HG02642 (cell line): ENCODE measurements around the gene LRRC4C.

ENCODE experiments used
- ATAC-seq: cut with Tn5 transposase; IDR thresholded peaks from one replicate; pipeline ENCODE4 v1.9.1; 2021; ENCODE audit warnings: mild to moderate bottlenecking; ENCODE audit not compliant: unreplicated experiment, poor library complexity

Gene LRRC4C

DNA sequence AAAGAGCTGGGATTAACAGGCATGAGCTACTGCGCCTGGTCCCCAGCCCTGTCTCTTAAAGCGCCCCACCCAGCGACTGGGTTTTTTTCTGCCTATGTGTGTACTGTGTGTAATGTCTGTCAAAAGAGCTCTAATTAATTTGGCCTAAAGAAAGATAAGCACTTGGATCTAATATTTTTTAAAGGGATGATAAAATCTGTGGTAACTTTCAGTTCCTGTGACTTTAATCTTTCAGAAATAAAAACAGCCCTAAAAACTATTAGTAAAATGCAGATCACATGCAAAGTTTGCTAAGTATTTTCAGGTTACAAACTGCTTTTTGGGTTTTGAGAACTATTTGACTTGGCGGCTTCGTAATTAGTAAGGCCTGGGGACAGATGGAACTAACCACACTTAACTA is 1358.7 kb downstream of the LRRC4C start:
- no peak for ATAC-seq

DNA sequence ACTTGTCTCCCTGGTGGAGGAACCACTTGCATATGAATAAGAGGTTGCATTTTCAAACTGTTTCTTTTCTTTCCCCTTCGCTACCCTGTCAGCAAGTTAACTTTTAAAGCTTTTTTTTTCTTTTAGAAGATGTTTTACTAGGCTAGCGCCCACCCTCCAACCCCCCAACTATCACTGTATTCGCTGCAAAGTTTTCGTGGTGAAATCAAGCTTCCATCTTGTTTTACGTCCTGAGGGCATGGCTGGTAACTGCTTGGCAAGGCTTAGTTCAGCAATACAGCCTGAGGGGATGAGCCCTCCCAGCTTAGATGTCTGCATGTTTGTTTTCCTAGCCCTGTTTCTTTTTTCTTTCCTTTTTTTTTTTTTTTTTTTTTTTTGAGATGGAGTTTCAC is 1359.3 kb downstream of the LRRC4C start:
- ATAC-seq, result no peak

DNA sequence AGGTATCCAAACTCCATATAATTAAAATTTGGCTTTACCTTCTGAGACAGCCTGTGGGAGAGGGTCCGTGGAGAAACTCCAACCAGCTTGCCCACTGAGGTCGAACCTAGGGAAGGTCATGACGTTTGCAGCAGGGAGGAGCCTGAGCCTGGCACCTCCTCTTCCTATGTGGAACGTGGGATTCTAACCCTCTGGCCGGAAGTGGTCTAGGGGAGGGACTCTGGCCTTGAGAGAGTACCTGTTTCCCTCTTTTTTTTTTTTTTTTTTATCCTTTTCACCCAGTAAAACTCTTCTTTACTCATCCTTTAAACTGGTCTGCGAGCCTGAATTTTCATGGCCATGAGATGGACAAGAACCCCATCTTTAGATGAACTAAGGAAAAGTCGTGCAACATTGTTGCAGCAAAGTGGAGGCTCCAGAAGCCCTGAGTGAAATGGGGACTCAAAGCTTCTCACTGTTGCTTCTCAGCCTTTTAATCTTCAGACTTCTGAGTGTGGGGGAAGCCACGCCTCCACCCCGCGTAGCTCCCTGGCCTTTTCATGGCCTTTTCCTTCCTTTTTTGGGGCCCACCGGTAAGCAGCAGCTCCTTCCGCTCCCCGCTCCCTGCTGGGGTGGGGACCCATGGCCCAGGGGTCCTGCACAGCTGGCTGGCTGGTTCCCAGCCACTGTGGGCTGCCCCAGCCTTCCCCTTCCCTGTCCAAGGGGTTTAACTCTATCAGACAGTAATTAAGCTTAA is 1359.9 kb downstream of the LRRC4C start:
- ATAC-seq, result no peak

- no peak for ATAC-seq
These were observed 1364.0 kb downstream of the LRRC4C start for GRCh38 chr11:40095446-40095845.

- ATAC-seq, result no peak
These were observed 1364.5 kb downstream of the LRRC4C start for GRCh38 chr11:40094954-40095353.

GRCh38 chr11:40080434-40080833 is 1379.0 kb downstream of the LRRC4C start:
- ATAC-seq, result no peak
